ENCODE results near the gene MTCH2. TPM values are rescaled to one million over a fixed set of nuclear protein-coding genes. Genes with fewer than 3 reads are reported as not detected.

Gene MTCH2
- total RNA-seq, 1 experiment from 2014 or later = 160 TPM

- TF ChIP-seq SMAD3 (CRISPR knock-in tag; IDR thresholded peaks at IDR 0.05; ENCODE audit: borderline replicate concordance) (peak; percentile 56), ZNF138 (CRISPR knock-in tag; conservative IDR thresholded peaks at IDR 0.05) (no peak), CREB1 (CRISPR knock-in tag; IDR thresholded peaks at IDR 0.05) (peak; percentile 79; the same call in 1 of the 2 replicates), AFF4 (CRISPR knock-in tag; IDR thresholded peaks at IDR 0.05; ENCODE audit: borderline replicate concordance) (no peak), ESRRA (CRISPR knock-in tag; IDR thresholded peaks at IDR 0.05; ENCODE audit: borderline replicate concordance) (peak; percentile 96), FOXP4 (CRISPR knock-in tag; IDR thresholded peaks at IDR 0.05) (peak; percentile 76), PREB (CRISPR knock-in tag; IDR thresholded peaks at IDR 0.05; ENCODE audit: borderline replicate concordance) (no peak), NFATC4 (CRISPR knock-in tag; IDR thresholded peaks at IDR 0.05) (no peak), RELA (CRISPR knock-in tag; IDR thresholded peaks at IDR 0.05; ENCODE audit: borderline replicate concordance) (no peak; the same call in 1 of the 2 replicates), USF2 (CRISPR knock-in tag; IDR thresholded peaks at IDR 0.05) (no peak), FOXK1 (CRISPR knock-in tag; IDR thresholded peaks at IDR 0.05) (peak; percentile 97), CTCF (IDR thresholded peaks at IDR 0.05) (no peak), EMX1 (CRISPR knock-in tag; IDR thresholded peaks at IDR 0.05) (peak; percentile 81; the same call in 1 of the 2 replicates), ZNF232 (CRISPR knock-in tag; IDR thresholded peaks at IDR 0.05) (no peak), HMGA2 (CRISPR knock-in tag; IDR thresholded peaks at IDR 0.05) (no peak), IRF1 (CRISPR knock-in tag; IDR thresholded peaks at IDR 0.05) (peak; percentile 93), FOXJ3 (CRISPR knock-in tag; IDR thresholded peaks at IDR 0.05; ENCODE audit: borderline replicate concordance) (no peak), NFE2L1 (CRISPR knock-in tag; IDR thresholded peaks at IDR 0.05) (peak; percentile 59; the same call in 1 of the 2 replicates), ZNF425 (CRISPR knock-in tag; conservative IDR thresholded peaks at IDR 0.05) (no peak), E2F4 (CRISPR knock-in tag; IDR thresholded peaks at IDR 0.05; ENCODE audit: borderline replicate concordance, low read depth) (no peak), RORB (CRISPR knock-in tag; IDR thresholded peaks at IDR 0.05) (no peak), ZNF416 (CRISPR knock-in tag; IDR thresholded peaks at IDR 0.05) (no peak), ZMAT4 (CRISPR knock-in tag; IDR thresholded peaks at IDR 0.05) (peak; percentile 85; the same call in 1 of the 2 replicates)
Measured at GRCh38 chr11:47578524-47579494, 63.5 kb downstream of the MTCH2 start, which contains the start of the genes KBTBD4 and NDUFS3 (continued).

Measured in WTC11 (cell line).